Measurements from ENCODE around the gene RETREG3.
"Not testable (repeated sequence)": the region's sequence is repeated elsewhere in the genome, so short reads cannot be mapped to it uniquely, and the experiment has no call there.

DNA sequence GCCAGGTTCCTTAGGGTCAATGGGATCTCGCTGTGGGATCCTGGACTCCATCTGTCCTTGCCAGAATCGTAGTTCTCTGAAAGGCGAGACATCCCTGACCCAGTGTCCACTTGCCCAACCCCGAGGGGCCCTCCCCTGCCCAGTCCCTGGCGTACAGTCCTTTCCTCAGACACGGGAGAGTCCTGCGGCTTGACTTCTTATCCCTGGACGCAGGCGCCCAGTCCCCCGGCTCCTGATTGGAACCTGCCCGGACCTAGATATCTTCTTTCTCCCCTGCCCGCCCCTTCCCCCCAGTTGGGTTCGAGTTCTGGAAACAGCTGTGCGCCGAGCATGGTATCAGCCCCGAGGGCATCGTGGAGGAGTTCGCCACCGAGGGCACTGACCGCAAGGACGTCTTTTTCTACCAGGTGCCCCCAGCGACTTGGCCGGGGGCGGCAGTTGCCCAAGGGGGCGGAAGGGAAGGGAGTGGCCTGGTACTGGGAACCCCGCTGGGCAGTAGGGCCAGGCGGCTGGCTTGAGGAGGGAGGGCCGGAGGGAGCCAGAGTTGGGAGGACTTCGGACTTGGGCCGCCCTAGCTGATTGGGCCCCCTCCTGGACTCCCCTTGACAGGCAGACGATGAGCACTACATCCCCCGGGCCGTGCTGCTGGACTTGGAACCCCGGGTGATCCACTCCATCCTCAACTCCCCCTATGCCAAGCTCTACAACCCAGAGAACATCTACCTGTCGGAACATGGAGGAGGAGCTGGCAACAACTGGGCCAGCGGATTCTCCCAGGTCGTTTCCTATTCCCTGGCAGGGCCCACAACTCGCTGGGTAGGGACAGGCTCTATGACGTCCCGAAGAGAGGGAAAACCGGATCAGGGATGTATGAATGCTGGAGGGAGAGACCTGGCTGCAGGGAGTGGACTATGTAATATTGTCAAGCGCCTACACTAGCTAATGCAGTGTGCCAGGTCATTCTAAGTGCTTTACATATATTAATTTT is 934 bp upstream of the RETREG3 start:
- TF ChIP-seq POLR2AphosphoS5 (IDR thresholded peaks at IDR 0.05; ENCODE audit: borderline replicate concordance, low read depth, low read length); EZH2 (IDR thresholded peaks at IDR 0.05); FOXP2 (optimal IDR thresholded peaks at IDR 0.05; ENCODE audit: control extremely low read depth, extremely low read length, insufficient read depth): not testable (repeated sequence)

Measured in SK-N-MC (cell line).